Peyer's patch (tissue), 4 donors: ENCODE data around the gene ARSI.

Experiments
- POLR2A ChIP-seq, 2 donors: fragments of 450-650 bp; IDR thresholded peaks; one replicate each; pipeline ENCODE4 v1.5.1; 2017; ENCODE audit warnings: antibody characterized with exemption in 2 of 2, mild to moderate bottlenecking in 2 of 2, moderate library complexity in 2 of 2
- TF ChIP-seq, protein P1 (sequence below), 6 experiments: fragments of 450-650 bp in 4 of 6; fragments of 200-600 bp in 2 of 6; sonication (generic) in 1 of 6; IDR thresholded peaks; one replicate each; pipeline ENCODE4 v1.5.1; 2017 to 2019; ENCODE audit warnings: antibody characterized with exemption in 6 of 6, mild to moderate bottlenecking in 3 of 6, moderate library complexity in 1 of 6

GRCh38 chr5:150339165-150339564 is 36.5 kb upstream of the ARSI start:
- no peak for TF ChIP-seq POLR2A (IDR thresholded peaks at IDR 0.05)
- TF ChIP-seq, protein P1, sequence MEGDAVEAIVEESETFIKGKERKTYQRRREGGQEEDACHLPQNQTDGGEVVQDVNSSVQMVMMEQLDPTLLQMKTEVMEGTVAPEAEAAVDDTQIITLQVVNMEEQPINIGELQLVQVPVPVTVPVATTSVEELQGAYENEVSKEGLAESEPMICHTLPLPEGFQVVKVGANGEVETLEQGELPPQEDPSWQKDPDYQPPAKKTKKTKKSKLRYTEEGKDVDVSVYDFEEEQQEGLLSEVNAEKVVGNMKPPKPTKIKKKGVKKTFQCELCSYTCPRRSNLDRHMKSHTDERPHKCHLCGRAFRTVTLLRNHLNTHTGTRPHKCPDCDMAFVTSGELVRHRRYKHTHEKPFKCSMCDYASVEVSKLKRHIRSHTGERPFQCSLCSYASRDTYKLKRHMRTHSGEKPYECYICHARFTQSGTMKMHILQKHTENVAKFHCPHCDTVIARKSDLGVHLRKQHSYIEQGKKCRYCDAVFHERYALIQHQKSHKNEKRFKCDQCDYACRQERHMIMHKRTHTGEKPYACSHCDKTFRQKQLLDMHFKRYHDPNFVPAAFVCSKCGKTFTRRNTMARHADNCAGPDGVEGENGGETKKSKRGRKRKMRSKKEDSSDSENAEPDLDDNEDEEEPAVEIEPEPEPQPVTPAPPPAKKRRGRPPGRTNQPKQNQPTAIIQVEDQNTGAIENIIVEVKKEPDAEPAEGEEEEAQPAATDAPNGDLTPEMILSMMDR (IDR thresholded peaks at IDR 0.05), result no peak
